LNCAP (cell line): ENCODE data around the gene PHF19.

ENCODE experiments used
- CTCF ChIP-seq: fragments of 450-650 bp; IDR thresholded peaks from 2 replicates; pipeline ENCODE4 v1.5.1; 2017; ENCODE audit warnings: mild to moderate bottlenecking

PHF19 gene

GRCh38 chr9:120921661-120922181 is 44.7 kb upstream of the PHF19 start:
- no peak for TF ChIP-seq CTCF

- TF ChIP-seq CTCF = no peak
Observed at GRCh38 chr9:120920806-120921178, 43.8 kb upstream of the PHF19 start.

- TF ChIP-seq CTCF = no peak
Observed at GRCh38 chr9:120919843-120920805, 43.1 kb upstream of the PHF19 start.

- no peak for TF ChIP-seq CTCF
Observed at GRCh38 chr9:120918931-120919842, 42.2 kb upstream of the PHF19 start.

- TF ChIP-seq CTCF = no peak
Observed at GRCh38 chr9:120917929-120918762, 41.2 kb upstream of the PHF19 start.

- no peak for TF ChIP-seq CTCF
Observed at GRCh38 chr9:120916991-120917880, 40.2 kb upstream of the PHF19 start.
